Measurements from ENCODE around the gene GRM2.

Gene GRM2

GRCh38 chr3:51706788-51707731, at the start of gene GRM2:
Gene GRM2 (plus strand): TSS chr3:51707068. CDS start chr3:51708984, 1,916 bp downstream.
- no peaks in the 10 kb centered on the region for H3K9me3 Mint-ChIP-seq
- no peaks in the 10 kb centered on the region for H3K36me3 Mint-ChIP-seq
- no peak within 1 kb of the TSS for H3K4me3 Mint-ChIP-seq
- H3K27ac Mint-ChIP-seq = peak within 1 kb of the TSS; percentile 51
- H3K4me1 Mint-ChIP-seq = peaks cover 21% of the 10 kb centered on the region
- H3K27me3 Mint-ChIP-seq = no peaks in the 10 kb centered on the region

DNA sequence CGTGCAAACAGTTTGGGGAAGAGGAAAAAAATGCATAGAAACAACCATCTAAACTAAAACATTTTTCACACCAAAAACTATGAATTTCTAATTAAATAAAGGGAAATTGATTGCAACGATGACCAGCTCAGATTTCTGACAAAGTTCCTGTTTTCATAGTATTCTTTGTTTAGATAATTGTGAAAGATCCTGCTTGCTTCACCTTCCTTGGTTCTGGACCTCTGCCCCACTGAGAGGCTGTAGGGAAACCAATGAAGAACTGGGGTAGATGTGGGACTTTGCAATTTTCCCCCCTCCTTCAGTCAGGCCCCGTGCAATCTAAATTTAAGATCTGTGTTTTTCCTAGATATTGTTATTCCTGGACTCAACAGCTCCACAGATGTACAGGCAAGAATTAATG, 49.6 kb upstream of the GRM2 start:
- Mint-ChIP-seq H3K4me3 (no peak overlapping the region), H3K36me3 (peaks cover 8% of the 10 kb centered on the region), H3K27ac (no peak overlapping the region), H3K27me3 (no peaks in the 10 kb centered on the region), H3K9me3 (no peaks in the 10 kb centered on the region), H3K4me1 (no peaks in the 10 kb centered on the region)

- Mint-ChIP-seq H3K9me3 (no peaks in the 10 kb centered on the region), H3K36me3 (peaks cover 12% of the 10 kb centered on the region), H3K4me3 (no peak overlapping the region), H3K27me3 (no peaks in the 10 kb centered on the region), H3K27ac (no peak overlapping the region), H3K4me1 (no peaks in the 10 kb centered on the region)
Observed at GRCh38 chr3:51659942-51660341, 46.9 kb upstream of the GRM2 start.

DNA sequence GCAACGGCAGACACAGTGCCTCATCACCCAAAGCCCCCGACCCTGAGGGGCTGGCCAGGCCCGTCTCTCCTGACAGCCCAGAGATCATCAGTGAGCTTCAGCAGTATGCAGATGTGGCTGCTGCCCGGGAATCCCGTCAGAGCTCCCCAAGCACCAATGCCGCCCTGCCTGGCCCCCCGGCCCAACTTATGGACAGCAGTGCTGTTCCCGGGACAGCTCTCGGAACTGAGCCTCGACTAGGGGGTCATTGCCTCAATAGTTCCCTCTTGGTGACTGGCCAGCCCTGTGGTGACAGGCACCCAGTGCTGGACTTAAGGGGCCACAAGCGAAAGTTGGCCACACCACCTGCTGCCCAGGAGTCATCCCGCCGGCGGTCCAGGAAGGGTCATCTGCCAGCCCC, 44.4 kb upstream of the GRM2 start:
- Mint-ChIP-seq H3K27me3 (no peaks in the 10 kb centered on the region), H3K9me3 (no peaks in the 10 kb centered on the region), H3K4me1 (peaks cover 13% of the 10 kb centered on the region), H3K36me3 (peaks cover 12% of the 10 kb centered on the region), H3K4me3 (no peak overlapping the region), H3K27ac (no peak overlapping the region)

DNA sequence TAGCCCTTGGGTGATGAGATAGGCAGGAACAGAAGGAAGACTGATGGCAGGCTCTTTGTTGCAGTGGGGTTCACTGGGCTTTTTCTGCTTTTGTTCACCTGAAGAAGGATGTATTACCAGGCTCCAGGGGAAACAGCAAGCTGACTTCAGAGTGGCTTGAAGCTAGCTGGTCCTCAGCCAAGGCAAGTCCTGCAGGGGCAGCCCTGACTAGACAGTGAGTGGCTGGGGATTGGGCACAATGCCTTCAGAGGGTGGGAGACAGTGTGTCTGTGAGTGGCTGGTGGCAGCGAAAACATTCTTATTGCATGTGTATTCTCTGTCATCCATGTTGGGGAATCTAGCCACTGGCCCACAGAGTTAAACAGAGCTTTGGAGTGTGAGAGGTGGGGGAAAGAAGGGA, 38.1 kb upstream of the GRM2 start:
- Mint-ChIP-seq H3K27ac (no peak overlapping the region), H3K36me3 (no peaks in the 10 kb centered on the region), H3K27me3 (no peaks in the 10 kb centered on the region), H3K4me1 (peaks cover 55% of the 10 kb centered on the region), H3K4me3 (no peak overlapping the region), H3K9me3 (no peaks in the 10 kb centered on the region)

DNA sequence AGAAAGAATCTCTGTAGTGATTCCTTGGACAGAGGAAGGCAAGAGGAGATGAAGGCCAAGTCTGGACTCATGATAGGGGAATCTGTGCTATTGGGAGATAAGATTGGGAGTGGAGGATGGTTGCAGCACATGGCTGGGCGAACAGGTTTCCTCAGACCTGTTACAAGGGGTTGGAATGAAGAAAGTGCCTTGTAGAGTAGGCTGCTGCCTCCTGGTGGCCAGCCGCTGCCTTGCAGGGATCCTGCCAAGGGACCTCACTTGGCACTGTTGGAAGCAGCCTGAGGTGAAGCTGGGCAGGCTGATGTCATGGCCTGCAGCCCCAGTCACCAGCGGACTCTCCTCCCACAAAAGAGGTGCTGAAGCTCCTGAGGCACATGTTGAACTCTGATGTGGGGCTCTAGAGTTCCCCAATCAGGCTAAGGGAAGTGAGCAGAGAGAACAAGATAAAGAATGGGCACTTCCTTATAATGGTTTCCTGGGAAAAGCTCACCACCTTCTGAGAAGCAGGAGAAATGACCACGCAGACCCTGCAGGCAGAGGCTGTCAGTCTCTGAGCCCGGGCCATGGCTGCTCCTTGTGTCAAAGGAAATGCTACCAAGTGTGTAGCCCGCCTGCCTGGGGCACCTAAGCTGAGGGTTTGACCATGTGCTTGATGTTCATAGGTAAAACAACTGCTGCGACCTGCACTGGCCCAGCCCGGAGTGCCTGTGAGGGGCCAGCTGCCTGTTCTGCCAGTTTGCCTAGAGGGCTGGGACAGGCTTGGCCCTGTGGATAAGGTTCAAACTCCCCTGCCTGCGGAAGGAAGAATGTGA, 37.4 kb upstream of the GRM2 start:
- Mint-ChIP-seq H3K36me3 (no peaks in the 10 kb centered on the region), H3K27me3 (no peaks in the 10 kb centered on the region), H3K9me3 (no peaks in the 10 kb centered on the region), H3K27ac (peak overlapping the region; percentile 20), H3K4me1 (peaks cover 61% of the 10 kb centered on the region), H3K4me3 (peak overlapping the region; percentile 37)

DNA sequence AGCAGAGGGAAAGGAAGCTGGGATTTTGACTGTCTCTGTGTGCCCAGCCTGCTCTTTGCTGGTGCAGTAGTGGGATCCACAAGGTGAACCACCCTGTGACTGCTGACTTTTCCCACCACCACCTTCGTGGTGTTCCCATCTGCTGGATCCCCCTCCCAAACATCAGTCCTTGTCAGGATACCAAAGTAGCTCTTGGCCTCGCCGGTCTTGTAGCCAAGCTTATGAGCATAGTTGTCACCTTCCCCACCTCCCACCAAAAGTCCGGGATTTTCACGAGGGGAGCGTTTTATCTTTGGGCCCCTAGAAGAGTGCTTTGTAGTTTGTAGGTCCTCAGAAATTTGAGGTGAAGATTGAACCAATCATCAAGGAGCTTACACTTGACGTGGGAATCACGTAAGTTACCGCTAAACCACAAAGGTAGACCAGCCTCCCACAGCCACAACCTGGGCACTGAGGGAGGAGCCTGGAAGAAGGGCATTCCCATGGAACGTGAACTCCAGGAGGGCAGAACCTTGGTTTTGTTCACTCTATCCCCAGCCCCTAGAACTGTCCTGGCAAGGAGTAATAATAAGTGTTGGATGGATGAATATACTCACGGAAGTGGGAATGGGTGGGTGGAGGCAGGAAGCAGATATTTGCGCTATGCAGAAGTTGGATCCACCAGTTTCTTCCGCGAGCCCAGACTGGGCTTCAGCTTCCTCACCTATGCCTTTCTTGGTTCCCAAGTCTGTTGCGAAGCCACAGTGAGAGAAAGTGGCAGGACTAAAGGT, 36.6 kb upstream of the GRM2 start:
- Mint-ChIP-seq H3K4me3 (peak overlapping the region; percentile 91), H3K4me1 (peaks cover 69% of the 10 kb centered on the region), H3K27me3 (no peaks in the 10 kb centered on the region), H3K9me3 (no peaks in the 10 kb centered on the region), H3K27ac (peak overlapping the region; percentile 35), H3K36me3 (peaks cover 5% of the 10 kb centered on the region)

GRCh38 chr3:51670823-51671733, 35.8 kb upstream of the GRM2 start, which contains the start of gene TEX264:
Gene TEX264 (plus strand): TSS chr3:51671252. CDS start chr3:51674305, 3,053 bp downstream.
- H3K9me3 Mint-ChIP-seq = no peaks in the 10 kb centered on the region
- peaks cover 73% of the 10 kb centered on the region for H3K4me1 Mint-ChIP-seq
- no peaks in the 10 kb centered on the region for H3K27me3 Mint-ChIP-seq
- H3K4me3 Mint-ChIP-seq = peak within 1 kb of the TSS; percentile 91
- H3K27ac Mint-ChIP-seq = peak within 1 kb of the TSS; percentile 85
- peaks cover 11% of the 10 kb centered on the region for H3K36me3 Mint-ChIP-seq

- Mint-ChIP-seq H3K4me3 (peak overlapping the region; percentile 91), H3K27me3 (no peaks in the 10 kb centered on the region), H3K4me1 (peaks cover 73% of the 10 kb centered on the region), H3K9me3 (no peaks in the 10 kb centered on the region), H3K36me3 (peaks cover 11% of the 10 kb centered on the region), H3K27ac (peak overlapping the region; percentile 85)
Observed at GRCh38 chr3:51671734-51672475, 35.0 kb upstream of the GRM2 start.

GRCh38 chr3:51673181-51673801, 33.6 kb upstream of the GRM2 start:
- Mint-ChIP-seq H3K27ac (peak overlapping the region; percentile 98), H3K4me3 (peak overlapping the region; percentile 64), H3K36me3 (peaks cover 12% of the 10 kb centered on the region), H3K27me3 (no peaks in the 10 kb centered on the region), H3K4me1 (peaks cover 85% of the 10 kb centered on the region), H3K9me3 (no peaks in the 10 kb centered on the region)

GRCh38 chr3:51673802-51674654, 32.8 kb upstream of the GRM2 start:
- H3K4me3 Mint-ChIP-seq = no peak overlapping the region
- H3K9me3 Mint-ChIP-seq = no peaks in the 10 kb centered on the region
- H3K27me3 Mint-ChIP-seq = no peaks in the 10 kb centered on the region
- H3K4me1 Mint-ChIP-seq = peaks cover 88% of the 10 kb centered on the region
- H3K27ac Mint-ChIP-seq = peak overlapping the region; percentile 98
- peaks cover 12% of the 10 kb centered on the region for H3K36me3 Mint-ChIP-seq

GRCh38 chr3:51675201-51675611, 31.7 kb upstream of the GRM2 start:
- Mint-ChIP-seq H3K4me1 (peaks cover 87% of the 10 kb centered on the region), H3K4me3 (peak overlapping the region; percentile 70)

More at GRCh38 chr3:51675201-51675611, 31.7 kb upstream of the GRM2 start:
- no peaks in the 10 kb centered on the region for H3K9me3 Mint-ChIP-seq
- H3K27me3 Mint-ChIP-seq = no peaks in the 10 kb centered on the region
- H3K27ac Mint-ChIP-seq = peak overlapping the region; percentile 95
- peaks cover 12% of the 10 kb centered on the region for H3K36me3 Mint-ChIP-seq

Data from activated naive CD4-positive, alpha-beta T cell treated with anti-CD3 and anti-CD28 coated beads, Interleukin-2, amount 50 U/mL, for 24 hours (primary cell).